ENCODE data around the gene UPP2. TPM values are rescaled to one million over a fixed set of nuclear protein-coding genes. Genes with fewer than 3 reads are reported as not detected.

The UPP2 gene
- polyA plus RNA-seq, 1 donor from 2014 or later, result 0.12 TPM

- Histone ChIP-seq H3K4me3 (ENCODE audit: low read length) (no peak overlapping the region), H3F3A (ENCODE audit: insufficient read depth, low read length, poor library complexity, severe bottlenecking) (no peaks in the 10 kb centered on the region), H3K79me2 (replicated peaks; ENCODE audit: insufficient read depth, low read length) (no peaks in the 10 kb centered on the region), H4K20me1 (ENCODE audit: insufficient read depth) (no peaks in the 10 kb centered on the region), H3K9me2 (ENCODE audit: insufficient read depth, low read length) (no peaks in the 10 kb centered on the region), H3K27ac (ENCODE audit: low read length) (no peak overlapping the region), H3K4me2 (ENCODE audit: low read length) (no peak overlapping the region), H3K36me3 (ENCODE audit: insufficient read depth, low read length) (no peaks in the 10 kb centered on the region), H3K9me3 (ENCODE audit: low read length) (no peaks in the 10 kb centered on the region), H2AFZ (ENCODE audit: low read depth, low read length) (no peak overlapping the region), H3K9ac (ENCODE audit: low read length) (no peak overlapping the region), H3K27me3 (ENCODE audit: insufficient read depth, low read depth, low read length) (no peaks in the 10 kb centered on the region)
- TF ChIP-seq EZH2 (IDR thresholded peaks at IDR 0.05; ENCODE audit: borderline replicate concordance, insufficient read depth, low read length, poor library complexity, severe bottlenecking), result no peak
- TF ChIP-seq POLR2AphosphoS5 (IDR thresholded peaks at IDR 0.05), result no peak
- no peak for TF ChIP-seq REST (IDR thresholded peaks at IDR 0.05; ENCODE audit: borderline replicate concordance)
- TF ChIP-seq SMC3 (conservative IDR thresholded peaks at IDR 0.05; ENCODE audit: poor library complexity), result no peak
- no peak for TF ChIP-seq RAD21 (conservative IDR thresholded peaks at IDR 0.05)
- TF ChIP-seq MXI1 (conservative IDR thresholded peaks at IDR 0.05; ENCODE audit: poor library complexity, severe bottlenecking), result no peak
- TF ChIP-seq TAF1 (IDR thresholded peaks at IDR 0.05; ENCODE audit: low read depth), result no peak
- TF ChIP-seq EP300 (conservative IDR thresholded peaks at IDR 0.05; ENCODE audit: poor library complexity, severe bottlenecking), result no peak
- TF ChIP-seq CTCF (IDR thresholded peaks at IDR 0.05; ENCODE audit: poor library complexity, severe bottlenecking), result no peak
Observed at GRCh38 chr2:158095912-158096311, 5.8 kb upstream of the UPP2 start.

DNA sequence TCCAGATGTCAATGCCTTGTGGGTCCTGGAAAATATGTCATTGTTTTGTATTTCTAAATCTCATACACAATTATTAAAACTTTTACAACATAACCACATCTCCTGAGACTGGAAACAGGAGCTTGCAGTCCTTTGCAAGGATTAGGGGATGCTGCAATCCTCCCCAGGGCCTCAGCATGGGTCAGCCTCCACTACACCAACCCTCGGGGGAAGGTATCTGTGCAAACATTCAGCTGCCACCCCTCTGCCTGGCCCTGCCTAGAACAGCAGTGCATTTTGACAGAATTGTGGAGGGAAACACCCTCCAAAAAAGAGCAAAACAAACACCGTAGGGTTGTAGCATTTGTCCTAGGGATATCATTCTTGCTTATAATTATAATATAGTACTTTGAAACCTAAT is 4.2 kb upstream of the UPP2 start:
- Histone ChIP-seq H3K4me3 (ENCODE audit: low read length) (no peak overlapping the region), H4K20me1 (ENCODE audit: insufficient read depth) (no peaks in the 10 kb centered on the region), H3K4me2 (ENCODE audit: low read length) (no peak overlapping the region), H3K79me2 (replicated peaks; ENCODE audit: insufficient read depth, low read length) (no peaks in the 10 kb centered on the region), H3K9me3 (ENCODE audit: low read length) (no peaks in the 10 kb centered on the region), H3K27me3 (ENCODE audit: insufficient read depth, low read depth, low read length) (no peaks in the 10 kb centered on the region), H3K9me2 (ENCODE audit: insufficient read depth, low read length) (no peaks in the 10 kb centered on the region), H3F3A (ENCODE audit: insufficient read depth, low read length, poor library complexity, severe bottlenecking) (no peaks in the 10 kb centered on the region), H3K9ac (ENCODE audit: low read length) (no peak overlapping the region), H3K36me3 (ENCODE audit: insufficient read depth, low read length) (no peaks in the 10 kb centered on the region), H3K27ac (ENCODE audit: low read length) (no peak overlapping the region), H2AFZ (ENCODE audit: low read depth, low read length) (no peak overlapping the region)
- no peak for TF ChIP-seq RAD21 (conservative IDR thresholded peaks at IDR 0.05)
- TF ChIP-seq EZH2 (IDR thresholded peaks at IDR 0.05; ENCODE audit: borderline replicate concordance, insufficient read depth, low read length, poor library complexity, severe bottlenecking), result no peak
- no peak for TF ChIP-seq TAF1 (IDR thresholded peaks at IDR 0.05; ENCODE audit: low read depth)
- no peak for TF ChIP-seq SMC3 (conservative IDR thresholded peaks at IDR 0.05; ENCODE audit: poor library complexity)
- TF ChIP-seq CTCF (IDR thresholded peaks at IDR 0.05; ENCODE audit: poor library complexity, severe bottlenecking), result no peak
- TF ChIP-seq POLR2AphosphoS5 (IDR thresholded peaks at IDR 0.05), result no peak
